ENCODE results near the gene MAGOHB.
A peak's percentile ranks its signal among the peaks of the same experiment; 100 is the strongest.

MAGOHB gene

GRCh38 chr12:10562306-10562933 is 51.0 kb downstream of the MAGOHB start:
- DNase-seq, result peak in 13 of 42 donors; percentile 11 to 77 (median 34)
- intact Hi-C loops (cut with DNase I), result loop anchor here (5.0 to 10.0 kb wide), 3 partner anchors 198 to 328 kb away; no protein-coding TSS in a partner anchor

GRCh38 chr12:10559244-10559643 is 54.2 kb downstream of the MAGOHB start:
- intact Hi-C loops (cut with DNase I), result no loop called here
- DNase-seq, result no peak

- no peak for DNase-seq
- intact Hi-C loops (cut with DNase I), result no loop called here
Observed at GRCh38 chr12:10558789-10559188, 54.6 kb downstream of the MAGOHB start.

DNA sequence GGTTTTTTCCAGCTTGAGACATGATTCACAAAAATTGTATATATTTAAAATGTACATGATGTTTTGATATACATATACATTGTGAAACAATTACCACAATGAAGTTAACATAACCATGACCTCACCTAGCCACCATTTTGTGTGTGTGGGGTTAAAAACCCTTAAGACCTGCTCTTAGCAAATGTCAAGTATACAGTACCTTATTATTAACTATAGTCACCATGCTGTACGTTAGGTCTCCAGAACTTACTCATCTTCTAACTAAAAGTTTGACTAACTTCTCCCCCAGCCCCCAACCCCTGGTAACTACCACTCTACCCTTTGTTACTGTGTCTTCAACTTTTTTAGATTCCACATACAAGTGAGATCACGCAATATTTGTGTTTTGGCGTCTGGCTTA is 55.1 kb downstream of the MAGOHB start:
- intact Hi-C loops (cut with DNase I), result no loop called here
- DNase-seq, result no peak

DNA sequence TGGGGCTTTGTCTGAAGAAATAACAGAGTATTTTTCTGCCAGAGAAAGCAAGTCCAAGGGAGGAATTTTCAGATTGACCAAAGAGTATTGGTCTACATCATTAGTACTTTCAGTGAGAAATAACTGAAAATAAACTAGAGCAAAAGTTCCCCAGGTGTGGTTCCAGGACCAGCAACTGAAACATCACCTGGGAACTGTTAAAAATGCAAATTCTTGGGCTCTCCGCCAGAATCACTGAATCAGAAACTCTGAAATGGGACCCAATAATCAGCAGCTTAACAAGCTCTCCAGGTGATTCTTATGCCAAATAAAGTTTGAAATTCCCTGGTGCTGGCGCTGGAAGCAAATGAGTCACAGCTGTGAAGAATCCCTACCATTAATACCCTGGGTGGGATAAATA is 55.6 kb downstream of the MAGOHB start:
- no peak for DNase-seq
- intact Hi-C loops (cut with DNase I), result no loop called here

- DNase-seq, result no peak
- intact Hi-C loops (cut with DNase I), result no loop called here
Observed at GRCh38 chr12:10557329-10557728, 56.1 kb downstream of the MAGOHB start.

- intact Hi-C loops (cut with DNase I), result no loop called here
- no peak for DNase-seq
Observed at GRCh38 chr12:10554756-10555481, 58.5 kb downstream of the MAGOHB start.

DNA sequence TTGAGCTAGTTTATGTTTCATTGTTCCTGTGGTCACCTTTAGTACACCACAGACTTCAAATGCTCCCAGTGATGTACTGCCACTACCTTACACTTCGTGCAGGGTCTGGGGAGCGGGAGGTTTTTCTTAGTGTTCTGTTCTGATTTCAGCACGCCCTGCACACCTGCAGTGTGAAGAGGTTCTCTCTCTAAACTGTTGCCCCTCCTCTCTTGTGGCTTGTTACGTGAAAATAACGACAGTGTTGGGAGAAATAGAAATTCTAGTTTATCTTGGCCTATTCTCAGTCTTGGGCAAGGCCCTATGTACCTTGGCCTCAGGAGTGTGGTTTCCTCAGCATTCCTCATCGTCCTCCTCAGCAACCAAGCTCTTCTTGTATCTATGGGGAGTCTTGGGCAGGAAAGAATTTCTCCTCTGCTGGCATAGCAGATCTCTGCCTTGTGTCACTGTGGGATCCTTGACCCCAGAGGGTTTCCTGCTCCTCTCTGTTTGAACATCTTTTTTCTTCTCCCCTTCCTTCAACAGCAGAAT is 59.1 kb downstream of the MAGOHB start:
- intact Hi-C loops (cut with DNase I), result no loop called here
- no peak for DNase-seq
